ENCODE measurements around the gene SYPL2.

- TF ChIP-seq MAX (IDR thresholded peaks at IDR 0.05) = no peak
- TF ChIP-seq SMC3 (IDR thresholded peaks at IDR 0.05) = no peak
- no peak for TF ChIP-seq RAD21 (conservative IDR thresholded peaks at IDR 0.05 in 1 of 2, IDR thresholded peaks at IDR 0.05 in 1 of 2)
- no peak for TF ChIP-seq CTCF (IDR thresholded peaks at IDR 0.05)
These were observed 34.6 kb downstream of the SYPL2 start for GRCh38 chr1:109500941-109501381.
